Smooth muscle cell of the brain vasculature (primary cell): ENCODE data around the gene SCN1A.
A peak's percentile ranks its signal among the peaks of the same experiment; 100 is the strongest.

Experiments
- DNase-seq: peaks from one replicate; pipeline ENCODE4 v3.0.0-alpha.2; 2012; ENCODE audit warnings: low read depth, low spot score

The SCN1A gene

GRCh38 chr2:165970663-165971062 is 157.2 kb downstream of the SCN1A start:
- no peak for DNase-seq

DNA sequence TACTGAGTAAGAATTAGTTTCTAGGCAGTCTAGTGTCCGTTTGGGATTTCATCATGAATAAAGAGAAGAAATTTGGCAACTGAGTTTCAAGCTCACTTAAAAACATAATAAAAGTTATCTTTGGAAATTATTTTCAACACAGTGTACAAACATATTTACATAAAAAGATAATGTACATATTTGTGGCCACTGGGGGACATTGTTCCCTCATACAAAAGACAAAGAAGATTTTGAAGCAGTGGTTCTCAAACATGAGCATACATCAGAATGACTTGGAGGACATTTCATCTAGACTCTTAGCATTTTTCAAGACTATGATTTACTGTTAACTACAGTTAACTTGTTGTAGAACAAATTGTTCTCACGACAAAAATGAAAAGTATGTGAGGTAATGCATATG is 158.6 kb downstream of the SCN1A start:
- DNase-seq: no peak

GRCh38 chr2:165967746-165968145 is 160.1 kb downstream of the SCN1A start:
- no peak for DNase-seq

GRCh38 chr2:165961818-165962217 is 166.0 kb downstream of the SCN1A start:
- DNase-seq: no peak

- DNase-seq: no peak
Observed at GRCh38 chr2:165959371-165959770, 168.4 kb downstream of the SCN1A start.

DNA sequence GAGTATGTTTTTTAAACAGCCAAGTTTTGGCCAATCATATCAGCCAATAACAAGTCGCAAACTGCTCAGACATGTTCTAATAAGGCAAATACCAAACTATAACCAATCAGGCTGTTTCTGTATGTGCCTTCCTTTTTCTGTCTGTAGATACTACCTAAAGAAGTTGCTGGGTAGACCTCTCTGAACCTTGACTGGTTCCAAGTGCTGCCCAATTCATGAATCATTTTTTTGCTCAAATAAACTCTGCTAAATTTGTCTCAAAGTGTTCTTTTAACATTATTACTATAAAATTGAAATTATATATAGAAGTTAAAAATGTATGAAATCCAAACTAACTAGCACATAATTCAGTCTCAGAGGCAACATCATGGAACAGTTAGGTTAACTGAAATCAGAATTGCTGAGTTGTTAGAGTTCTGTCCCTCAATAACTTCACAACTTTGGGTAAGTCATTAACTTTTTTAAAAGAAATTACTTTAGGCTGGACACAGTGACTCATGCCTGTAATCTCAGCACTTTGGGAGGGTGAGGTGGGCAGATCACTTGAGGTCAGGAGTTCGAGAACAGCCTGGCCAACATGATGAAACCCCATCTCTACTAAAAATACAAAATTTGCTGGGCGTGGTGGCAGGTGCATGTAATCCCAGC is 169.4 kb downstream of the SCN1A start:
- no peak for DNase-seq

DNA sequence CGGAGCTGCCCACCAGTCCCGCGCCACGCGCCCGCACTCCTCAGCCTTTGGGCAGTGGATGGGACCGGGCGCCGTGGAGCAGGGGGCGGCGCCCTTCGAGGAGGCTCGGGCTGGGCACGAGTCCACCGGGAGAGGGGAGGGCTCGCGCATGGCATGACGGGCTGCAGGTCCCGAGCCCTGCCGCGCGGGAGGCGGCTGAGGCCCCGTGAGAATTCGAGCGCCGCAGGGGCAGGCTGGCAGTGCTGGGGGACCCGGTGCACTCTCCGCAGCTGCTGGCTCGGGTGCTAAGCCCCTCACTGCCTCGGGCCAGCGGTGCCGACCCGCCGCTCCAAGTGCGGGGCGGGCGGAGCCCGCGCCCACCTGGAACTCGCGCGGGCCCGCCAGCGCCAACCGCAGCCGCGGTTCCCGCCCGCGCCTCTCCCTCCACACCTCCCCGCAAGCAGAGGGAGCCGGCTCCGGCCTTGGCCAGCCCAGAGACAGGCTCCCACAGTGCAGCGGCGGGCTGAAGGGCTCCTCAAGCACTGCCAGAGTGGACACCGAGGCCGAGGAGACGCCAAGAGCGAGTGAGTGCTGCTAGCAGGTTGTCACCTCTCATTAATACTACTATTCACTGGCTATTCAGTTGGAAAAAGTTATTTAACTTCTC is 170.7 kb downstream of the SCN1A start:
- no peak for DNase-seq

DNA sequence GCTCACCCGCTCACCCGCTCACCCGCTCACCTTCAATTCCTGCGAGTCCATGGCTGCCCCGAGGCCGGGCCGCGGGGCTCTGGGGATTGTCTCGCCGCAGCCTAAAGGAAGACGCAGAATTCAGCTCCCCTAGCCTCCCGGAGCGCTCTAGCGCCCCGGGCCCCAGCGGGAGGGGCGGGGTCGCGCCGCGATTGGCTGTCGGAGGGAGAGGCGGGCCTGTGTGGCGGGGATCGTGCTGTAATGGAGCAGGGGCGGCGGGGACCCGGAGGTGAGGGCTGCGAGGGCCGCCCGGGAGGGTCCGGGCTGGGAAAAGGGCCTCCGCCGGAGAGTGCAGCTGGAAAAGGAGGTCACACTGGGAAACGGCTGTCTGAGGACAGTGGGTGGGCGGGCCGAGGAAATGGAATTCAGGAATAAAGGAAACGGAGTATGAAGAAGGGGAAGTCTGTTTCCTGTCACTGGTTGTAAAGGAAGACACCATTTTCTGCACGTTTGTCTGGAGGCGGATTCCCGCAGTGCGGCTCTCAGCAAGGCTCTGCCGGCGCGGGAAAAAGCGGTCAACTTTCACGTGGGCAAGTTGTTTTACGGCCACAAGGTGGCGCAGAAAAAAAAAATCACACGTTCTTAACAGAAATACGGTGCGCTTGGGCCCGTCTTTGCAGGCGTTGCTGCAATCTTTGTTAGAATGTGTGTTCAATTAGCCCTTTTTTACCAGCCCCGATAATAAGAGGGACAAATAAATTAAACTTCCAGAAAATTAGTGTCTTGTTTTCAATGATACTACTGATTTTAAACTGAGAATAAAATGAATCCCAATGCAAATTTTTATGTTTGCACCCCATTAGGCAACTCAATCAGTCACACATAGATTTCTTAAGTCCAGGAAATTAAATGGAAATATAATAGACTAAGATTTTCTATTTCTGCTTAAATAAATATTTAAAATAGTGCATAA is 173.9 kb downstream of the SCN1A start, which contains the start of gene TTC21B:
Gene TTC21B, minus strand, starts transcription at position 122 of the 952 bp plus-strand sequence. Its CDS starts 71 bp downstream, at position 51.
- DNase-seq: peak; percentile 90

DNA sequence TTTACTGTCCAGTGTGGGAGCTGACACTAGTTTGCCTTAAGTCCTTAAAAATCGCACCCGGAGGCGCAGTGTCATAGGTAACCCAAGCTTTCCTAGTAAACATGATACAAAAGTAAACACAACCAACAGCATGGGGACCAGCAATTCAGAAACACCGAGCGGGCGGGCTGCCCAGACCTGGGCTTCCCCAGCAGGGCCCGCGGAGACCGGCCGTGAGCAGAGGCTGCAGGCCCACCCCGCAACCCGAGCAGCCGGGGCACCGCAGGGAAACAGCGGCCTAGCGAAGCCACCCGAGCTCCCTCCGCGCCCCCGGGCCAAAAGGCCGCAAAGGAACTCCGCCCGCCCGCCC is 174.5 kb downstream of the SCN1A start:
- peak; percentile 4 for DNase-seq

- DNase-seq: no peak
Observed at GRCh38 chr2:165952741-165953211, 175.0 kb downstream of the SCN1A start.

GRCh38 chr2:165952085-165952484 is 175.7 kb downstream of the SCN1A start:
- DNase-seq: no peak

DNA sequence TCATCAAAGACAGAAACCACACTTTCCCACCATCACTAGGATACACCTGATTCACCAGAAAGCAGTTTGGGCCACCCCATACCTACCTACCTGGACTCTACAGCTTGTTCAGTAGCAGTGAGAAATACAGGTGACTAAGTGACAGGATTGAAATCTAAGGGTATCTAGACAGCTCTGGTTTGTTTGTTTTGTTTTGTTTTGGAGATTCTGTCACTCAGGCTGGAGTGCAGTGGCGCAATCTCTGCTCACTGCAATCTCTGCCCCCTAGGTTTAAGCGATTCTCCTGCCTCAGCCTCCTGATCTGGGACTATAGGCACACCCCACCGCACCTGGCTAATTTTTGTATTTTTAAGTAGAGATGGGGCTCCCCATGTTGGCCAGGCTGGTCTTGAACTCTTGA is 177.4 kb downstream of the SCN1A start:
- no peak for DNase-seq

DNA sequence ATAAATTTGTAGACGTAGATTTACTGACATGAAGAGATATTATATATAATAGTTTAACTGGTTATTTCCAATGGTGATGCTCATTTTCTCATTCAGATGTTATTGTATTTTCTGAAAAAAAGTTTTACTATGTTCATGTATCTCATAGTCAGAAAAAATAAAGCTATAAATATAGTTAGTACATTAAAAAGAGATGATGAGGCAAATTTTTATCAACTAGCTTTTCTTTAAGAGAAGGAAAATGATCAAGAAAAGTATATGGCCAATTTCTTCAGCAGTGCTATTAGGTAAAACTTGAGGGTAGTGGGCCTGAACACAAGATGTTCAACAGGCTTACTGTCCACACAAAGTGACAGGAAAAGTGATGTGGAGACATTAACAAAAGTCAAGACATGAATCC is 186.0 kb downstream of the SCN1A start:
- DNase-seq: no peak

- no peak for DNase-seq
Observed at GRCh38 chr2:165938237-165938636, 189.6 kb downstream of the SCN1A start.
